Retinal pigment epithelial cell (primary cell): ENCODE measurements around the gene MLNR.

Experiments used
- DNase-seq: peaks from one replicate; pipeline ENCODE4 v3.0.0-alpha.2; 2010; ENCODE audit warnings: low read depth
- H3K4me3 ChIP-seq: 2 replicates; pipeline ENCODE4 v1.5.1; 2011; ENCODE audit warnings: mild to moderate bottlenecking, low read length, control low read depth, moderate library complexity
- TF ChIP-seq, protein P1 (sequence below): conservative IDR thresholded peaks from 2 replicates; pipeline ENCODE4 v1.5.1; 2011; ENCODE audit warnings: low read depth, low read length, control low read depth, inconsistent platforms

MLNR gene

DNA sequence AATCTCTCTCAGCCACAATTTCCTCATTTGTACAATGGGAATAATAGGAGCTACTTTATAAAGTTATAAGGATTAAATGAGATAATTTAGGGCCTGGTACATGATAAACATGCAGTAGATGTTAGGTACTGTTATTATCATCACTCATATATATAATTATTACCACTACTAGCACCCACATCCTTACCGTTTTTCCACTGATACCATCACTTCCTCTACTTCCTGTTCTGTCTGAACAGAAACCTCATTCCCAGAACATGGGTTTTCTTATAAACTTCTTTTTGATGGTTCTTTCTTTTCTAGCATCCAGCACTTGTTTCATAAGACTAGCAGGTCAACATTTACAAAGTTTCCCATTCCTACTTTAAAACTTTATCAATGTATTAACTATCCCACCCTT lies 33.9 kb downstream of the MLNR start:
- no peak for DNase-seq
- H3K4me3 ChIP-seq = no peak overlapping the region
- TF ChIP-seq, protein P1, sequence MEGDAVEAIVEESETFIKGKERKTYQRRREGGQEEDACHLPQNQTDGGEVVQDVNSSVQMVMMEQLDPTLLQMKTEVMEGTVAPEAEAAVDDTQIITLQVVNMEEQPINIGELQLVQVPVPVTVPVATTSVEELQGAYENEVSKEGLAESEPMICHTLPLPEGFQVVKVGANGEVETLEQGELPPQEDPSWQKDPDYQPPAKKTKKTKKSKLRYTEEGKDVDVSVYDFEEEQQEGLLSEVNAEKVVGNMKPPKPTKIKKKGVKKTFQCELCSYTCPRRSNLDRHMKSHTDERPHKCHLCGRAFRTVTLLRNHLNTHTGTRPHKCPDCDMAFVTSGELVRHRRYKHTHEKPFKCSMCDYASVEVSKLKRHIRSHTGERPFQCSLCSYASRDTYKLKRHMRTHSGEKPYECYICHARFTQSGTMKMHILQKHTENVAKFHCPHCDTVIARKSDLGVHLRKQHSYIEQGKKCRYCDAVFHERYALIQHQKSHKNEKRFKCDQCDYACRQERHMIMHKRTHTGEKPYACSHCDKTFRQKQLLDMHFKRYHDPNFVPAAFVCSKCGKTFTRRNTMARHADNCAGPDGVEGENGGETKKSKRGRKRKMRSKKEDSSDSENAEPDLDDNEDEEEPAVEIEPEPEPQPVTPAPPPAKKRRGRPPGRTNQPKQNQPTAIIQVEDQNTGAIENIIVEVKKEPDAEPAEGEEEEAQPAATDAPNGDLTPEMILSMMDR = no peak

- no peak for DNase-seq
- TF ChIP-seq, protein P1 = no peak
These were observed 36.7 kb downstream of the MLNR start for GRCh38 chr13:49256841-49257240.

DNA sequence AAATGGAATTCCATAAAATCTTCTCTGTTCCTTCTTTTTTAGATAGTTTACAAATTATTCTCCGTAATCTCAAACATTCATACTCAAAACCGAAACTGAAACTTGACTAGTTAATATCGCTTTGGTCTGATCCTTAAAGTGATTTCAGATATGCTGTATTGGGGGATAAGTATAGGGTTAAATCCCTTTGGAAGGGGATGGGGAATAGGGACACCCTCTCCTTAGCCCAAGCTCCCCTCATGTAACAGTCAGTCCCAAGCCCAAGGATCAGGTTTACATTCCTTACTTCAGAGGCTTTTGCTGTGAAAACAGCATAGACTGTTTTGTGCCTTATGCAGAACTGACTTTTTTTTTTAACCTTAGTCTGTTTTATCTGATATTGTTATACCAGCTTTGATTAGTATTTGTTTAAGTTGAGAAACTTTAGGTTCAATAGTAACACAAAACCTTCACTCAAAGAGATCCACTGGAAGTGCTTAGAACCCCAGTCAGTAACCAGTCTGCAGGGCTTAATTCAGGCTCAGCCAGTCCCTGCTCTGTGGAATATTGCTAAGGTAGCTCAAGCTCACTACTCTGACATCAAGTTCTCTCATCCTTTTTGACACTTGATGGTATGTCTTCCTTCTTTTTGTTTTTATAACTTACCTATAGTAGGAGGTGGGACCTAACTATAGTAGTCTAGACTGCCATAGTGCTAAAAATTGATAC lies 38.1 kb downstream of the MLNR start:
- no peak for DNase-seq
- no peak overlapping the region for H3K4me3 ChIP-seq
- TF ChIP-seq, protein P1 = no peak

More at GRCh38 chr13:49256841-49257240, 36.7 kb downstream of the MLNR start:
- H3K4me3 ChIP-seq = no peak overlapping the region

DNA sequence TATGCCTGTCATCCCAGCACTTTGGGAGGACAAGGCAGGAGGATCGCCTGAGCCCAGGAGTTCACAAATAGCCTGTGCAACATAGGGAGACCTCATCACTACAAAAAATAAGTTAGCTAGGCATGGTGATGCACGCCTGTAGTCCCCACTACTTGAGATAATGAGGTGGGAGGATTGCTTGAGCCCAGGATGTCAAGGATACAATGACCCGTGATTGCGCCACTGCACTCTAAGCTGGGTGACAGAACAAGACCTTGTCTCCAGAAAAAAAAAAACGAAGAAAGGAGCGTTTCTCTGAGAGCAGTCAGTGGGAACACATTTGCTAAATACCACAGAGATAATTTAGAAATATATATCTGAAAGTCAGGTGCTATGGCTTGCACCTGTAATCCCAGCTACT lies 39.4 kb downstream of the MLNR start:
- TF ChIP-seq, protein P1 = no peak
- DNase-seq = no peak

GRCh38 chr13:49262634-49263033 lies 42.5 kb downstream of the MLNR start:
- DNase-seq = no peak
- H3K4me3 ChIP-seq = no peak overlapping the region
- TF ChIP-seq, protein P1 = no peak

More for the DNA sequence above, 39.4 kb downstream of the MLNR start:
- no peak overlapping the region for H3K4me3 ChIP-seq

DNA sequence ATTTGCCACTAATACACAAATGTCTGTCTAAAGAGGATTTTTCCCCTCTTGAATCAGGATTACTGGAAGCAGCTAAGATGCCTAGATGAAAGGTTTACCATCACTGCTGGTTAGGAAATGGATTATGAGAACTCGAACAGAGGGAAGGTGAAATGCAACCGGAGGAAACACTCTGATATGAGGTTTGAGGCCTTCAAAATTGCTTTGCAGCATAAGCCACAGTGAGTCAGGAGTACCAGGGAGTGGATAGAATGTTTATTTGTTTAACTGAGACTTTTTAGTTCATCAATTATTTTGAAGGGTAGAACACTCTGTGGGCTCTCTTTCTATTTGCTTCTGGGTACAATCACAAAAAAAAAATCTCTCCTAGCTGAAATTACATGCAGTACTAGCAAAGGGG lies 45.7 kb downstream of the MLNR start:
- H3K4me3 ChIP-seq = no peak overlapping the region
- TF ChIP-seq, protein P1 = no peak
- DNase-seq = no peak

- TF ChIP-seq, protein P1 = no peak
- no peak overlapping the region for H3K4me3 ChIP-seq
- no peak for DNase-seq
These were observed 51.1 kb downstream of the MLNR start for GRCh38 chr13:49271264-49271663.
